ENCODE data around the gene SLAMF9. TPM values are rescaled to one million over a fixed set of nuclear protein-coding genes. Genes with fewer than 3 reads are reported as not detected.
A peak's percentile ranks its signal among the peaks of the same experiment; 100 is the strongest.

The SLAMF9 gene
- total and polyA plus RNA-seq, 8 donors = not detected

GRCh38 chr1:159934136-159935039, 19.6 kb downstream of the SLAMF9 start:
- FAIRE-seq = no peak

GRCh38 chr1:159933347-159933746, 20.7 kb downstream of the SLAMF9 start:
- Histone ChIP-seq H3K36me3 (no peaks in the 10 kb centered on the region), H3K27ac (no peak overlapping the region), H3K9me3 (no peaks in the 10 kb centered on the region), H3K4me3 (no peak overlapping the region), H3K27me3 (no peaks in the 10 kb centered on the region), H3K4me1 (no peaks in the 10 kb centered on the region)
- no peak for TF ChIP-seq CTCF (IDR thresholded peaks at IDR 0.05)
- ATAC-seq (no peak), FAIRE-seq (no peak), DNase-seq (no peak)
- 78 to 86% methylated on average over 4 of the region's 4 CpGs for WGBS, 2 donors
- intact Hi-C loops (cut with DNase I) = no loop called here

More at GRCh38 chr1:159934136-159935039, 19.6 kb downstream of the SLAMF9 start:
- DNase-seq (peak in 2 of 6 donors; percentile 51 to 57), ATAC-seq (no peak)
- intact Hi-C loops (cut with DNase I) = loop anchor here in 1 of 3 donors (5.0 kb wide), 1 partner anchor 68 kb away; no protein-coding TSS in a partner anchor
- H3K9me3 ChIP-seq = no peaks in the 10 kb centered on the region
- WGBS, 2 donors = 82 to 86% methylated on average over 14 of the region's 14 CpGs
- no peaks in the 10 kb centered on the region for H3K4me1 ChIP-seq
- no peaks in the 10 kb centered on the region for H3K27me3 ChIP-seq
- TF ChIP-seq CTCF (IDR thresholded peaks at IDR 0.05) = no peak
- no peak overlapping the region for H3K27ac ChIP-seq
- H3K36me3 ChIP-seq = no peaks in the 10 kb centered on the region
- no peak overlapping the region for H3K4me3 ChIP-seq

GRCh38 chr1:159932296-159933285, 21.4 kb downstream of the SLAMF9 start:
- no peak for FAIRE-seq
- no peaks in the 10 kb centered on the region for H3K4me1 ChIP-seq
- no peaks in the 10 kb centered on the region for H3K27me3 ChIP-seq
- H3K4me3 ChIP-seq = no peak overlapping the region
- peak in 2 of 6 donors; percentile 55 to 56 for DNase-seq
- no peaks in the 10 kb centered on the region for H3K9me3 ChIP-seq
- no peak for ATAC-seq
- WGBS, 2 donors = 69 to 74% methylated on average over 15 to 16 of the region's 16 CpGs
- H3K36me3 ChIP-seq = no peaks in the 10 kb centered on the region
- no peak overlapping the region for H3K27ac ChIP-seq
- no peak for TF ChIP-seq CTCF (IDR thresholded peaks at IDR 0.05)
- intact Hi-C loops (cut with DNase I) = no loop called here

- TF ChIP-seq CTCF (IDR thresholded peaks at IDR 0.05) = no peak
- Histone ChIP-seq H3K9me3 (no peaks in the 10 kb centered on the region), H3K27ac (no peak overlapping the region), H3K36me3 (no peaks in the 10 kb centered on the region), H3K4me1 (peaks cover 0 to 2% (median under 1%) of the 10 kb centered on the region in 3 donors), H3K27me3 (no peaks in the 10 kb centered on the region), H3K4me3 (no peak overlapping the region)
- 96 to 97% methylated on average over 3 of the region's 3 CpGs for WGBS, 2 donors
- FAIRE-seq (no peak), DNase-seq (no peak), ATAC-seq (no peak)
- intact Hi-C loops (cut with DNase I) = no loop called here
Observed at GRCh38 chr1:159931795-159932173, 22.3 kb downstream of the SLAMF9 start.

Measured in pancreas (tissue), 10 donors.